IMR-90 (cell line): ENCODE results near the gene RAPGEFL1. TPM values are rescaled to one million over a fixed set of nuclear protein-coding genes. Genes with fewer than 3 reads are reported as not detected.
"Not testable (repeated sequence)": the region's sequence is repeated elsewhere in the genome, so short reads cannot be mapped to it uniquely, and the experiment has no call there.

ENCODE experiments used
- ATAC-seq: fragments of 200-7000 bp; cut with Tn5 transposase; 2 replicates; pipeline ENCODE4 v1.9.1; 2020; ENCODE audit warnings: low read depth, mild to moderate bottlenecking, moderate library complexity
- BruUV-seq: library from RNA; stranded (reverse); fragments of 400-500 nt; replicated peaks from 2 replicates; lab custom pipeline; 2021; lab: Mats Ljungman, UMichigan
- CTCF ChIA-PET: fragments of 300-600 bp; formaldehyde crosslinking; extraction: SDS; loops from one replicate; lab custom pipeline; 2021; ENCODE audit warnings: antibody characterized with exemption; lab: Yijun Ruan, JAX
- POLR2A ChIA-PET: fragments of 300-600 bp; sonication (Branson Sonifier 250); formaldehyde crosslinking; loops from one replicate; lab custom pipeline; 2022; ENCODE audit warnings: antibody characterized with exemption; ENCODE audit not compliant: unreplicated experiment; lab: Charles Lee
- DNase-seq: peaks from one replicate; pipeline ENCODE4 v3.0.0; 2013
- H2AFZ ChIP-seq: replicated peaks from 2 replicates; pipeline ENCODE3; 2013; ENCODE audit warnings: low read length, mild to moderate bottlenecking; ENCODE audit not compliant: poor library complexity
- H2AK5ac ChIP-seq: 2 replicates; pipeline ENCODE4 v1.6.1; 2013; ENCODE audit warnings: low read depth, low read length, inconsistent platforms
- H2AK9ac ChIP-seq: replicated peaks from 2 replicates; pipeline ENCODE3; 2013; ENCODE audit warnings: mild to moderate bottlenecking, low read depth, low read length, moderate library complexity; ENCODE audit not compliant: poor library complexity
- H2BK120ac ChIP-seq: 2 replicates; pipeline ENCODE4 v1.6.1; 2013; ENCODE audit warnings: low read depth, low read length, inconsistent platforms
- H2BK15ac ChIP-seq: 3 replicates; pipeline ENCODE4 v1.6.1; 2013; ENCODE audit warnings: low read depth, low read length, inconsistent platforms
- H2BK20ac ChIP-seq: 2 replicates; pipeline ENCODE4 v1.6.1; 2013; ENCODE audit warnings: low read depth, mild to moderate bottlenecking, inconsistent platforms, low read length, moderate library complexity
- H2BK5ac ChIP-seq: 2 replicates; pipeline ENCODE4 v1.6.1; 2013; ENCODE audit warnings: mild to moderate bottlenecking, low read depth, low read length, inconsistent platforms; ENCODE audit not compliant: poor library complexity, severe bottlenecking
- H3K14ac ChIP-seq: replicated peaks from 2 replicates; pipeline ENCODE4 v1.6.1; 2013; ENCODE audit warnings: low read depth, low read length, inconsistent platforms
- H3K18ac ChIP-seq: 2 replicates; pipeline ENCODE4 v1.6.1; 2013; ENCODE audit warnings: low read depth, low read length, control low read depth
- H3K23ac ChIP-seq: 2 replicates; pipeline ENCODE4 v1.6.1; 2013; ENCODE audit warnings: low read depth, low read length, inconsistent platforms
- H3K27ac ChIP-seq: 2 replicates; pipeline ENCODE4 v1.5.1; 2013; ENCODE audit warnings: mild to moderate bottlenecking, control low read depth, low read length; ENCODE audit not compliant: insufficient read depth
- H3K27me3 ChIP-seq: 2 replicates; pipeline ENCODE4 v1.6.1; 2013; ENCODE audit warnings: low read length; ENCODE audit not compliant: control insufficient read depth, insufficient read depth
- H3K36me3 ChIP-seq: 2 replicates; pipeline ENCODE4 v1.6.1; 2013; ENCODE audit warnings: low read length, mixed read lengths; ENCODE audit not compliant: control insufficient read depth, insufficient read depth
- H3K4ac ChIP-seq: 2 replicates; pipeline ENCODE4 v1.6.1; 2013; ENCODE audit warnings: low read depth, low read length, inconsistent platforms
- H3K4me1 ChIP-seq: 2 replicates; pipeline ENCODE4 v1.6.1; 2013; ENCODE audit warnings: low read length, mixed read lengths; ENCODE audit not compliant: control insufficient read depth, insufficient read depth
- H3K4me2 ChIP-seq: 2 replicates; pipeline ENCODE4 v1.6.1; 2013; ENCODE audit warnings: low read depth, mild to moderate bottlenecking, control low read depth, low read length, moderate library complexity
- H3K4me3 ChIP-seq: 2 replicates; pipeline ENCODE4 v1.5.1; 2013; ENCODE audit warnings: low read depth, mild to moderate bottlenecking, control low read depth, low read length, moderate library complexity; ENCODE audit not compliant: insufficient read depth
- H3K56ac ChIP-seq: 2 replicates; pipeline ENCODE4 v1.6.1; 2013; ENCODE audit warnings: low read length, inconsistent platforms; ENCODE audit not compliant: insufficient read depth; ENCODE audit errors: extremely low read depth
- H3K79me1 ChIP-seq, 2 experiments: 2 replicates each; pipeline ENCODE4 v1.6.1; 2013; ENCODE audit warnings: low read length in 2 of 2, inconsistent platforms in 1 of 2, low read depth in 1 of 2
- H3K9ac ChIP-seq: 2 replicates; pipeline ENCODE4 v1.6.1; 2013; ENCODE audit warnings: low read depth, low read length, control low read depth
- H3K9me1 ChIP-seq: 2 replicates; pipeline ENCODE4 v1.6.1; 2013; ENCODE audit warnings: low read length, inconsistent platforms; ENCODE audit not compliant: insufficient read depth
- H3K9me3 ChIP-seq: 2 replicates; pipeline ENCODE4 v1.6.1; 2013; ENCODE audit warnings: low read length; ENCODE audit not compliant: control insufficient read depth, insufficient read depth
- H4K20me1 ChIP-seq: 2 replicates; pipeline ENCODE4 v1.6.1; 2013; ENCODE audit warnings: low read length, inconsistent platforms; ENCODE audit not compliant: insufficient read depth
- H4K5ac ChIP-seq: 2 replicates; pipeline ENCODE4 v1.6.1; 2013; ENCODE audit warnings: mild to moderate bottlenecking, low read depth, low read length, control low read depth
- H4K8ac ChIP-seq, 2 experiments: 2 replicates each; pipeline ENCODE4 v1.6.1; 2013; ENCODE audit warnings: low read depth in 2 of 2, low read length in 2 of 2, control low read depth in 1 of 2, inconsistent platforms in 1 of 2
- H4K91ac ChIP-seq: 2 replicates; pipeline ENCODE4 v1.6.1; 2013; ENCODE audit warnings: low read depth, low read length, inconsistent platforms; ENCODE audit not compliant: insufficient read depth
- WGBS, 2 experiments: methylation state at CpG; one replicate each; pipeline versions ENCODE4 v1.1.5 to v1.1.7; 2013; ENCODE audit warnings: missing lambda C conversion rate in 2 of 2; ENCODE audit not compliant: insufficient read length in 1 of 2; ENCODE audit errors: extremely low coverage in 2 of 2; 5-methylcytosine and 5-hydroxymethylcytosine counted together
- dilution Hi-C: fragments of 300-500 bp; cut with HindIII; formaldehyde crosslinking; loops from one replicate; pipeline ENCODE4 v1.14.3; 2018; ENCODE audit warnings: low sequenced_read_pairs; ENCODE audit not compliant: unreplicated experiment
- in situ Hi-C: fragments of 300-500 bp; cut with MboI; formaldehyde crosslinking; loops from 3 replicates; pipeline ENCODE4 v1.14.3; 2019; ENCODE audit warnings: low sequenced_read_pairs, inconsistent platforms, mixed read lengths
- intact Hi-C: fragments of 100-400 bp; cut with micrococcal nuclease; formaldehyde crosslinking; loops from 2 replicates; pipeline ENCODE4 v1.10.0; 2022
- polyA plus RNA-seq, 3 experiments: library from polyadenylated mRNA; depleted of rRNA; stranded (reverse); fragments of >200 nt; gene quantifications; 2 replicates each; pipeline ENCODE4 v1.2.3, GENCODE V29; 2012; ENCODE audit warnings: low replicate concordance in 1 of 3
- total RNA-seq: library from RNA; depleted of rRNA; stranded (reverse); fragments of >200 nt; gene quantifications from 2 replicates; pipeline ENCODE4 v1.2.3, GENCODE V29; 2012

RAPGEFL1 gene
- total and polyA plus RNA-seq, 2 of the 4 experiments (the other 2 are of a cell fraction), result 0.54 to 5.6 TPM

GRCh38 chr17:40229146-40229545, 51.9 kb downstream of the RAPGEFL1 start:
- H2AK5ac ChIP-seq, H3K23ac ChIP-seq, BruUV-seq, CTCF ChIA-PET, H4K8ac ChIP-seq, H2AFZ ChIP-seq, H3K14ac ChIP-seq, H3K4me3 ChIP-seq, H3K4ac ChIP-seq, ATAC-seq, H3K27me3 ChIP-seq, H3K9ac ChIP-seq, H4K91ac ChIP-seq, H3K4me1 ChIP-seq, DNase-seq, dilution Hi-C loops, H2BK15ac ChIP-seq, H3K36me3 ChIP-seq, H3K9me1 ChIP-seq, H3K18ac ChIP-seq, H2BK20ac ChIP-seq, H4K5ac ChIP-seq, POLR2A ChIA-PET, H2AK9ac ChIP-seq, H3K27ac ChIP-seq, in situ Hi-C loops, H2BK5ac ChIP-seq, H3K56ac ChIP-seq, H3K9me3 ChIP-seq, H3K4me2 ChIP-seq, H2BK120ac ChIP-seq, intact Hi-C loops: not testable (repeated sequence)
- H3K79me1 ChIP-seq, result peaks cover 19 to 66% of the 10 kb centered on the region in 2 experiments
- H4K20me1 ChIP-seq, result peaks cover 23% of the 10 kb centered on the region
- no CpG with 5 or more reads among the region's 14 CpGs for WGBS, 2 experiments
